CD4-positive, alpha-beta T cell treated with Interleukin-21 for 1 hour (primary cell): ENCODE results near the gene INCA1.
"Not testable (repeated sequence)": the region's sequence is repeated elsewhere in the genome, so short reads cannot be mapped to it uniquely, and the experiment has no call there.

ENCODE experiments used
- DNase-seq: peaks from one replicate; pipeline ENCODE4 v3.0.0-alpha.2; 2020

Gene INCA1

GRCh38 chr17:4997302-4998026, at the start of gene INCA1, which contains the start of gene KIF1C:
Gene INCA1, minus strand, starts transcription at chr17:4997522. Its CDS starts 3,085 bp downstream, at chr17:4994437.
Gene KIF1C, plus strand, starts transcription at chr17:4997950. Its CDS starts 2,297 bp downstream, at chr17:5000247.
- peak; percentile 91 for DNase-seq

GRCh38 chr17:5045496-5045895, 48.2 kb upstream of the INCA1 start:
- DNase-seq: peak; percentile 13

GRCh38 chr17:5044630-5045029, 47.3 kb upstream of the INCA1 start:
- DNase-seq: no peak

- DNase-seq: no peak
Observed at GRCh38 chr17:5043524-5043923, 46.2 kb upstream of the INCA1 start.

- peak; percentile 34 for DNase-seq
Observed at GRCh38 chr17:5042157-5043022, 45.1 kb upstream of the INCA1 start.

- DNase-seq: no peak
Observed at GRCh38 chr17:5035315-5035714, 38.0 kb upstream of the INCA1 start, which contains the start of gene SLC52A1. Gene SLC52A1, minus strand, starts transcription at chr17:5035426. Its CDS starts 820 bp downstream, at chr17:5034606.

- DNase-seq: no peak
Observed at GRCh38 chr17:5034651-5035050, 37.3 kb upstream of the INCA1 start.

GRCh38 chr17:5034063-5034462, 36.7 kb upstream of the INCA1 start:
- DNase-seq: no peak

GRCh38 chr17:5033352-5034015, 36.2 kb upstream of the INCA1 start:
- no peak for DNase-seq

- no peak for DNase-seq
Observed at GRCh38 chr17:5032865-5033264, 35.5 kb upstream of the INCA1 start.

- DNase-seq: peak; percentile 88
Observed at GRCh38 chr17:5031365-5032082, 34.2 kb upstream of the INCA1 start.

- DNase-seq: not testable (repeated sequence)
Observed at GRCh38 chr17:5030168-5030567, 32.8 kb upstream of the INCA1 start.

- DNase-seq: no peak
Observed at GRCh38 chr17:5027916-5028315, 30.6 kb upstream of the INCA1 start.

- no peak for DNase-seq
Observed at GRCh38 chr17:5027299-5027698, 30.0 kb upstream of the INCA1 start.

GRCh38 chr17:5024604-5025003, 27.3 kb upstream of the INCA1 start:
- no peak for DNase-seq

GRCh38 chr17:5023588-5024147, 26.3 kb upstream of the INCA1 start:
- no peak for DNase-seq

- no peak for DNase-seq
Observed at GRCh38 chr17:5022171-5022711, 24.9 kb upstream of the INCA1 start.

GRCh38 chr17:5020502-5021023, 23.2 kb upstream of the INCA1 start:
- DNase-seq: no peak

- DNase-seq: peak; percentile 42
Observed at GRCh38 chr17:5019475-5019956, 22.2 kb upstream of the INCA1 start.

- DNase-seq: no peak
Observed at GRCh38 chr17:5014357-5014756, 17.0 kb upstream of the INCA1 start.

GRCh38 chr17:5011928-5012327, 14.6 kb upstream of the INCA1 start:
- no peak for DNase-seq
